ENCODE measurements around the gene MAGI2.

The MAGI2 gene

DNA sequence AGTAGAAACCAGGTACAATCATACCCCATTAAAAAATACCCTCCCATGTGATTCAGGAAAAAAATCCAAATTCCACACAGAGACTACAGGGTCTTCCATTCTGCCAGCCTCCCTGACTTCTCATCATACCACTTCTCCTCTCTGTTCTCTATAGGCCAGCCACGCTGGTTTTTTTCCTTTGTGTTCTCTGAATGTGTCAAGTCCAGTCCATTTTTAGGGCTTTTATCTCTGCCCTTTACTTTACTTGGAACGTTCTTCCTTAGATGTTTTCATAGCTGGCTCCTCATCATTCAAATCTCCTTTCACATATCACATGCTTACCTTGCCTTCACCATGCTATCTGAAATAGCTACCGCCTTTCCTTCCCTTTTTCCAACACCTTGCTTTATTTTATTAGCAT, 1057.3 kb downstream of the MAGI2 start:
- in situ Hi-C loops (cut with HindIII; ENCODE audit: low sequenced_read_pairs), result no loop called here

DNA sequence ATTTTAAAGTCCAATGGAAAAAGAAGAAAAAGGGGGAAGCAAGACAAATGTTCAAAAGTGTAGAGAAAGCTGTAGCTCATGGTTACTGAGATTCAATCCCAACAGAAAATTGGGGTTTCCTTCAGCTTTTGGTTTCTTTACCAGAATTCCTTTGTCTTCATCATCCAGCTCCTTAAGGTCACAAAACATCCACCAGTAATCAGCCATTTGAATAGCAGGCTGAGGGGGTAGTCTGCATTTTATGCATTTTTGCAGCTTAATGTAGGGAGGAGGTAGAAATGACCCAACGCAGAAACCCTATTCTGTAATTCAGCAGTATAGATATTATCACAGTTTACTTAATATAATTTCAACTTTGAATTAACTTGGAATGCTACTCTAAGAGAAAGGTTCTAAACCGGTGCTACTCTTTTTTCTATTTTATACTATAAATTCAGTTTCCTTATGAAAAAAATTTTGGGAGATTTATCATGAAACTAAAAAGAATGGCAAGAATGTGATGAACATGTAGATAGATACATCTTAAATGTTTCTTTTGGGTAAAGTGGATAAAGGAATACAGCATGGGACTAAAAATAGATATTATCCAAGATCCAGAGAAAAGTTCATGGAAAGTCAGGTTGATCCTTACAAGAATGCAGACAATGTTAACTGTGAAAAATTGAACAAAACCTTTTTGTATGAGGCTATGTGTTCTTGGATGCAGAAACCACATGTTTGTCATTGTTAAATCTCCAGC, 1058.0 kb downstream of the MAGI2 start:
- in situ Hi-C loops (cut with HindIII; ENCODE audit: low sequenced_read_pairs), result no loop called here

DNA sequence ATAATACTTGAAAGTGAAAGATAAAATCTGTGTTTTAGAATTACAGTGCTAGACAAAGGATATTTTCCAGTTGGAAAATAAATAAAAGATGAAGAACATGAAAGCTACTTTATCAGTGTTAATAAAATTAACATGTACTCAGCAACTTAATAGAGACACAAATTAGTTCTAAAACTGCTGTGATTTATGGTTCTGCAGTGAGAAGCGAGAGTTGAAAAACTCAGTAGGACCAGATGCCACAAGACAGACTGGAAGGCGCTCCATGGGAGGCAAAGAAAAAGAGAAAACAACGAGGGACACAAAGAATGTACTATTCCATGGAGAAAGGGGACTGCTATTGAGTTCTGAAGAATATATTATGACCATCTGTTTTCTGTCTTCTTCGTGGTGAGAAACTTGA, 1064.4 kb downstream of the MAGI2 start:
- in situ Hi-C loops (cut with HindIII; ENCODE audit: low sequenced_read_pairs), result no loop called here

DNA sequence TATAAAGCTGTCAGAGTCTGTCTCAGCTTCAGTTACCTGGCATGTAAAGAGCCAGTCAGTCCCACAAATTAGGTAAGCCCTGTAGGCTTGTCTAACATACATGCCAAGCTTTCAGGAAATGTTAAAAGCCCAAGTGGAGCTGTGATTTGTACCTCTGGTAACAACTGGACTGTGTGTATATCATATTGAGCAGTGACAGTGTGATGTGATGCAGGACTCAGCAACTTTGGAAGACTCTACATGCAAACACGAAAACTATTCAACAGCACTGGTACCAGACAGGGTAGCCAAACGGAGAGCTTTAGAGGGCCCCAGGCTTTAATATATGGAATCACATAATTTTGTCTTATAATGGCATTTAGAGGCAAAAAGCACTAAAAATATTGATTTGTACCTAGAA, 1066.9 kb downstream of the MAGI2 start:
- in situ Hi-C loops (cut with HindIII; ENCODE audit: low sequenced_read_pairs), result no loop called here

DNA sequence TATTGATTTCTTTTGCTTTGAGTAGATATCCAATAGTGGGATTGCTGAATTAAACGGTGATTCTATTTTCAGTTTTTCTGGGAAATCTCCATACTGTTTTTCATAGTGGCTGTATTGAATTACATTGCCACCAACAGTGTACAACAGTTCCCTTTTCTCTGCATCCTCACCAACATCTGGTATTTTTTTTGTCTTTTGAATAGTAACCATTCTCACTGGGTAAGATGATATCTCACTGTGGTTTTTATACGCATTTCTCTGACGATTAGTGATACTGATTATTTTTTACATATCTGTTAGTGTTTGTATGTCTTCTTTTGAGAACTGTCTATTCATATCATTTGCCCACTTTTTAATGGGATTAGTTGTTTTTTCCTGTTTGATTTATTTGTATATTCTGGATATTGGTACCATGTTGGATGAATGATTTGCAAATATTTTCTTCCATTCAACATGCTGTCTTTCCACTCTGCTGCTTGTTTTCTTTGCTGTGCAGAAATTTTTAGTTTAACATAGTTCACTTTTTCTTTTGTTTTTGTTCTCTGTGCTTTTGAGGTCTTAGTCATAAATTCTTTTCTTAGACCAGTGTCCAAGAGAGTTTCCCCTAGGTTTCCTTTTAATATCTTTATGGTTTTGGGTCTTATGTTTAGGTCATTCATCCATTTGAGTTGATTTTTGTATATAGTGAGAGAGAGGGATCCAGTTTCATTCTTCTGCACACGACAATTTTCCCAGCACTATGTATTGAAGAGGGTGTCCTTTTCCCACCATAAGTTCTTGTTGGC, 1070.2 kb downstream of the MAGI2 start:
- in situ Hi-C loops (cut with HindIII; ENCODE audit: low sequenced_read_pairs), result no loop called here

DNA sequence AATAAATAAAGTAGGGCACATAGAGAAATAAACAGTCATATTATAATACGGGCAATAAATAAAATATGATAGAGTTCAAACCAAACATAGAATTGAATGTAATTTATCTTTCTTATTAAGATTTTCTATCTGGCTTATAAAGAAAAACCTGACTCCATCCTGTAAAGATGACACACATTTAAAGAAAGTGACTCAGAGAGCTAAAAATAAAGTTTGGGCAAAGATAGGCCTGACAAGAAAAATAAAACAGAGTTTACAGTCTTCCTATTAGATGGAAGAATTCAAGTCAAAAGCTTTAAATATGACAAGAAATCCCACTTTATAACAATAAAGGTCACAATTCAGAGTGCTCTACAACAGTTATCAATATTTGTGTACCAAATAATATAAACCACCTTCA, 1074.3 kb downstream of the MAGI2 start:
- in situ Hi-C loops (cut with HindIII; ENCODE audit: low sequenced_read_pairs), result no loop called here

DNA sequence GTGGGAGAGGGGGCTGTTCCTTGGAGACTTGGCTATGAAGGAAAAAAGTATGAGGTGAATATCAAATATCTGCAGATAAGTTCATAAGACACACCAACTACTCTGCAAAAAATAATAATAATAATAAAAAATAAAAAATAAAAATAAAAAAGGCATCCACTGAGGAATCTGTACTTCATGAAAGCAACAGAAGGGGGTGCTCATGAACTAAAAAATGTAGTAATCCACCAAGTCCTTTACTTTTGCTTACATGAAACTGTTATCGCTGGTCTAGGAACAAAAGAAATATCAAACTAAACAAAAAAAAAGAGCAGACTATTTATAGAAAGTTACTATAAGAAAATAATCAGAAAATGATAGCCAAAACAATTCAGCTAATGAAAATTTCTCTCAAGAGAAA, 1075.9 kb downstream of the MAGI2 start:
- in situ Hi-C loops (cut with HindIII; ENCODE audit: low sequenced_read_pairs), result no loop called here

DNA sequence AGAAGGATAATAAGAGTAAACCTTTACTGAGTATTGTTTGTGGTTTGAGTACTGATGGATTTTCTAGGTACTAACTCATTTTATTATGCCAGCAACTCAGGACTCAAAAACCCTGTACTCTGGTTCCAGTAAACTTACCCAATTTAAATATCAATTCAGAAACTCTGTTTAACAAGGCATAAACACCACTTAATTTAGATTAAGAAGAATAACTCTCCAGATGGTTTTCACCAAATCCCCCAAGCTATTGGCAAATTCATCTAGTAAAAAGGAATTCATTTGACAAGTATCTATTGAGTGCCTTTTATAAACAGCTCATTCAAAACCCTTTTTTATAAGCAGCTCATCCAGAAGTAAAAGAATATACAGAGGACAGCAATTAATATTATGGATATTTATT, 1082.5 kb downstream of the MAGI2 start:
- in situ Hi-C loops (cut with HindIII; ENCODE audit: low sequenced_read_pairs), result no loop called here

DNA sequence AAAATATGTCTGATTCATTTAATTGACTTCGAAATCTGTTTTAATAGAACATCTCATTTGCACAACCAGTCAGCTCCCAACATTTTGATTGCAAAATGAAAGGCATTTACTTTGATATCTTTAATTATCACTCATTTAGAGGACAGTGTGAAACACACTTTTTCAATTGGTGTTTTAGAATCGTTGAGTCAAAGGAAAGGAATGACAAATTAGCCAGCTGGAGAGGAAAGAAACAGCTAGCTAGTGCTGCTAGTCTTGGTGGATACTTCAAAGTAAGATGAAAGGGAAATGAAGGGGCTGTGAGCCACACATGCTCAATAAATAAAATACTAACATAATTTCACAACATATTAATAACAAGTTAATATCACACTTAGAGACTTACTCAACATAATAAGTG, 1084.7 kb downstream of the MAGI2 start:
- in situ Hi-C loops (cut with HindIII; ENCODE audit: low sequenced_read_pairs), result no loop called here

DNA sequence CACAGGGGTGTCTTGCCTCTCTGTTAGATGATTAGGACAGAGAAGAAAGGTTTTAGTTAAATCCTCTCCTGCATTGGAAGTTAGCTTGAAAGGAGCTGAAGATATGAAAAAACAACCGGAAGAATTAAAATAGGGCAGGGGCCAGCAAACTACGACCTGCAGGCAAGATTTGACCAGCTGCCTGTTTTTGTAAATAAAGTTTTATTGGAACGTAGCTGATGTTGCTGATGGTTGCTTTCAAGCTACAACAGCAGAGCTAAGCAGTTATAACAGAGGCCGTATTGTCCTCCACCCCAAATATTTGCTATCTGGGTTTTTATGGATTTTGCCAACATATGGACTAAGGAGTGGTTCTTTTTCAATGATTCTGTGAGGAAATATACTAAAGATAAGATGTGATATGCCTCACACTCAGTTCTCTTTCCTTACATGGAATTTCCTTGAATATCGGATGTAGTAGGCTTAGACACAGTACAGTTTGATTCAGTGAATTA, 1086.1 kb downstream of the MAGI2 start:
- in situ Hi-C loops (cut with HindIII; ENCODE audit: low sequenced_read_pairs), result no loop called here

DNA sequence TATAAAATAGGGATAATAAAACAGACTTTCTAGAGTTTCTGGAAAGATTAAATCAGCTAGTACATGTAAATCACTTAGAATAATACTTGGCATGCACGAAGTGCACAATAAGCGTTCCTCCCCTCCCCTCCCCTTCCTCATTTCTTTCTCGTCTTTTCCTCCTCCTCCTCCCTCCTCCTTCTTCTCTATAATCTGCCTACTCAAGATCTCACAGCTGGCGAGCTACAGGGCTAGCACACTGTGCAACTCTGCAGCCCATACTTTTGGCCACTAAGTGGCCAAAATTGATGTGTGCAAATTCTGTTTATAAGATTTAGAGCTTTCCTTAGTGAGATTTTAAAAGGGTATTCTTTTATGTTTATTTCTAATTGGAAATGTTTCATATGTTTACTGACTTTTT, 1089.6 kb downstream of the MAGI2 start:
- in situ Hi-C loops (cut with HindIII; ENCODE audit: low sequenced_read_pairs), result no loop called here

DNA sequence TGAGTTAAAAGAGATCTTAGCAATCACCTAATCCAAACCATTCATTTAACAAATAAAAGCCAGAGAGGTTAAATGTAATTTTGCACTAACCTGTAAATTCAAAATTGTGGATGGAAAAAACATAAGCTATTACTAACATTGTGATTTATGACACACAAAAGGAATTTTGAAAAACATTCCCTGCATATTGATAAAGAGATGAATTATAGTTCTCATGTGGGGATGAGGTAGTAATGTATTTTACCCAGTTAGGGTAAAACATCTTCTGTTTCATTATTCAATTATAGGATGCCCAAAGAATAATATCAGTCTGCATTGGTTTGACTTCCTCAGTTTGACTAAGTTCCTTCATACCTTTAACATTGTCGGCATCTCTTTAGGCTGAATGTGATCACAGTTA, 1093.6 kb downstream of the MAGI2 start:
- in situ Hi-C loops (cut with HindIII; ENCODE audit: low sequenced_read_pairs), result no loop called here

DNA sequence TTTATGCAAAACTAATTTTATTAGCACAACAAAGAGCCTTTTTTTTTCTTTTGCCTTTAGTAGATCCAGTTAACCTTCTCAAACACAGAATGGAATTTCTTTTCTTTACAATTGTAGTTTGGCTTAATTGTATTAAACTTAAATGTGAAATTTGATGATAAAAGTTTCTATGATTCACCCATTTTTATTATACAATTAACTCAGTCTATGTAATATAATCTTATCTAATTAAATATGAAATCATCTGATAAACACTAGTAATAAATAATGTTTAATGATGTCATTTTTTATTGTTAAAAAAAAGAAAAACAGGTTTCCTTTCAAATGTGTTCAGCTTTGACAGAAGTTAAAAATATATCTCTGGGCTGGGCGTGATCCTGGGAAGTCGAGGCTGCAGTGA, 1095.8 kb downstream of the MAGI2 start:
- in situ Hi-C loops (cut with HindIII; ENCODE audit: low sequenced_read_pairs), result no loop called here

DNA sequence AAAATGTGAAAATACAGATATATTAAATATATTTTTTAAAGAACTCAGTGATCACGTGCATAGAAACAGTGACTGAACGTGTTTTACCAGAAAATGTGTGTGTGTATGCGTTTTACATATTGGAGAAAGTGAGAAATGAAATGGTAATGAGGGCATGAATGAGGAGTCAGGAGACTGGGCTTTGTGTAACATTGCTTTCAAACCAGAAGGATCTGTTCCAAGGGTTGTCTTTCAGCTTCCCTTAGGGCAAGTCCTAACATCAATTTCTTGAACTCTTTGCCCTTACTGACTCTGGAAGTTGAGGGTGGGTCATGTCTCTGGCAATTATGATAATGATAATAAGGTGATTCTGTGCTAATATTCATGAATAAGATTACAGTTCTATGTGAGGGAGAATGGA, 1097.6 kb downstream of the MAGI2 start:
- in situ Hi-C loops (cut with HindIII; ENCODE audit: low sequenced_read_pairs), result no loop called here

DNA sequence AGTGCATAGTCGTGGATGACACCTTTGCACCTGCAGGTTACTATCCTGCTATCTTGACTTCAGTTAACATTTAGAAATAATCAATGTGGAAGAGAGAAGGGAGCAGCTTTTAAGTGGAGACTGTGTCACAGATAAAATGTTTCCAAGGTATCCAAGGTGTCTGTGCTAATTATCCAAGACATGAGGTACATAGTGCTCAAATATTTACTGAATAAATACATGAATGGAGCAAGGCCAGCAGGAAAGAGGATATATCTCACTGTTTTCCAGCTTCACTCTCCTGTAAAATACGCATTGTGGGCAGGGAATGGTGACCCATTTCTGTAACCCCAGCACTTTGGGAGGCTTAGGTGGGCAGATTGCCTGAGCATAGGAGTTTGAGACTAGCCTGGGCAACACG, 1102.5 kb downstream of the MAGI2 start:
- in situ Hi-C loops (cut with HindIII; ENCODE audit: low sequenced_read_pairs), result no loop called here

DNA sequence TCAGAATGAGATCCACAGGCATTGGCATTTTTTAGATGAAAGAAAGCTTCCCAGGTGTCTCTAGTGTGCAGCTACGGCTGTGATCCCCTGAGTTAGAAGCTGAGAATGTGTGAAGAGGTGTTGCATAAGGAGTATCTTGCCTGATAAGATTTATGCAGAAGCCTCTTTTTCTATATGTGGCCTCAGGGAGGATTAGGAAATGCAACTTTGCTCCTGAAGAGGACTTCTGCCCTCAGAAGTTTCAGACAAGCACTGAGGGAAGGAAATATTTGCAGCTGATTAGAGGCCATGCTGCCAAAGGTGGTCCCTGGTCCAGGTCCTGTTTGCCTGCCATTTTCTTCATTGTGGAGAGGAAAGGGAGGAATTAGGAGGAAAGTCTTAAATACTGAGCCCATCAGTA, 1103.1 kb downstream of the MAGI2 start:
- in situ Hi-C loops (cut with HindIII; ENCODE audit: low sequenced_read_pairs), result no loop called here

DNA sequence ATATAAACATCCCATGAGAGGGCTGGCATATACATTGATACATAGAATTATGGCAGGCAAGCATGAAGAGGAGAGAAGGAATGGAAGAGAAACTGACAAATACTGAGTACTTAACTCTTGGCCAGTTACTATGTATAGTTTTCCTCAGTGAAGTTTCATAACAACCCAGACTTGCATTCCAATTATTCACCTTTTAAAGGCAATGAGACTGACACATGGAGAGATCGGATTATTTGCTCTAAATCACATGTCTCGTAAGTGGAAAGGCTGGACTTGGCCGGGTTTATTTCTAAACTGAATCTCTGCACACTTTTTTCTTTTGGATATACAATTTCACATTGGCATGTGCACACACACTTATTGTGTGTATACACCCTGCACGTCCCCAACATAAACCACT, 1106.6 kb downstream of the MAGI2 start:
- in situ Hi-C loops (cut with HindIII; ENCODE audit: low sequenced_read_pairs), result no loop called here

DNA sequence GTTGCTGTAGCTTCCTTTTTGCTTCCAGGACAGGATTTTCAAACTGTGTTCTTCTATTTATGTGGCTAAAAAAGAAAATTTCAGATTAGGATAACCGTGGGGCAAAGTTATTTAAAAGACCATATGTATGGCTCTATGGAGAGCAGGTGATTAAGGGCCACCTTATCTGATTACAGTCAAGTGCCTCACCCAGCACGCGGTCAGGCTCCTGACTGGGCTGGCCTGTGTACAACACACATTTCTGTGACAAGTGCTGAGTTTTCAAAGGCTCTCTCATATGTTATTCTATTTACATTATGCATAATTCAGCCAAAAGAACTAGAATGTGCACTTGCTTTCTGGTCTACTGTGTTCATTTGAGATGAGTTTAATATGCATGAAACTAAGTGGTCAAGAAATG, 1107.5 kb downstream of the MAGI2 start:
- in situ Hi-C loops (cut with HindIII; ENCODE audit: low sequenced_read_pairs), result no loop called here

DNA sequence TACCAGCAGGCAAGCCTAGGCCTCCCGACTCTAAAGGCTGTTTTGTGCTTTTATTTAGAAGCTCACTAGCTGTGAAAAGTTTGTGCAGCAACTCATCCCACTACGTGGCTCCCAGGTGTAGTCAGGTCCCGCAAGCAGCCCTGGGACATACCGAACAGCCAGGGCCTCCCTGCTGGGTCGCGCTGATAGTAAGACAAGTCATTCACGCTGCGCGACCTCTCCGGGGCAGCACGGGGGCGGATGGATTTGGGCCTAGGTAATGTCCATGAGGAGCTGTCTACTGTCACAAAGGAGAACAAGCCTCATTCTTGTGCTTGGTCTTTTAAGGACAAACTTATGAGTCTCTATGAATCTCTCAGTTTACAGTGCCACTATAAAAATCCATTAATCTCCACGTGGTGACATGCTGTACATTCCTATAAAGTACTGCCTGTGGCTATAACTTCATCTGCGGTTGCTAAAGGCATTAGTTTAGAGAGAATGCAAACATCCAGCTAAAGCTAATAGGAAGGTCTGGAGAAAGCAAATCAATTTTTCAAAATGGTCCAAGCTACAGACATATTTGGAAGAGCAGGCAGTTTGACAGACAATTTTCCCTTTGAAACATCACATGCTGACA, 1108.1 kb downstream of the MAGI2 start:
- in situ Hi-C loops (cut with HindIII; ENCODE audit: low sequenced_read_pairs), result no loop called here

DNA sequence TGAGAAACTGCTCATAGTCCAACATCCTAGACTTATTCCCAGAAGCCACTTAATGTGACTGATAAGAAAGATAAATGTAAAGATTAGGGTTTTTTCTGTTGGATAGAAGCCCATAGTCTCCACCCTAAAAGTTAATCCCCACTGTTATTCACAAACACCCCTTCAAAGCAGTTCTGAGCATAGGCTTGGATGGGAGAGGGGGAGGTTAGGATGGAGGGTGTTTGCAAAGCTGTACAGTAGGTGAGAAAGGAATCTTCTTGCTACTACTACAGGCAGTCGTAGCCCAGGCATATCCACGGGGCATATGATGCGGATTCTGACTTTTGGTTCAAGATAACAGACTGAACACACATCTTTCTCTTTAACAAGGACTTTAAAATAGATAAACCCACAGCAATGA, 1119.0 kb downstream of the MAGI2 start:
- in situ Hi-C loops (cut with HindIII; ENCODE audit: low sequenced_read_pairs), result no loop called here

DNA sequence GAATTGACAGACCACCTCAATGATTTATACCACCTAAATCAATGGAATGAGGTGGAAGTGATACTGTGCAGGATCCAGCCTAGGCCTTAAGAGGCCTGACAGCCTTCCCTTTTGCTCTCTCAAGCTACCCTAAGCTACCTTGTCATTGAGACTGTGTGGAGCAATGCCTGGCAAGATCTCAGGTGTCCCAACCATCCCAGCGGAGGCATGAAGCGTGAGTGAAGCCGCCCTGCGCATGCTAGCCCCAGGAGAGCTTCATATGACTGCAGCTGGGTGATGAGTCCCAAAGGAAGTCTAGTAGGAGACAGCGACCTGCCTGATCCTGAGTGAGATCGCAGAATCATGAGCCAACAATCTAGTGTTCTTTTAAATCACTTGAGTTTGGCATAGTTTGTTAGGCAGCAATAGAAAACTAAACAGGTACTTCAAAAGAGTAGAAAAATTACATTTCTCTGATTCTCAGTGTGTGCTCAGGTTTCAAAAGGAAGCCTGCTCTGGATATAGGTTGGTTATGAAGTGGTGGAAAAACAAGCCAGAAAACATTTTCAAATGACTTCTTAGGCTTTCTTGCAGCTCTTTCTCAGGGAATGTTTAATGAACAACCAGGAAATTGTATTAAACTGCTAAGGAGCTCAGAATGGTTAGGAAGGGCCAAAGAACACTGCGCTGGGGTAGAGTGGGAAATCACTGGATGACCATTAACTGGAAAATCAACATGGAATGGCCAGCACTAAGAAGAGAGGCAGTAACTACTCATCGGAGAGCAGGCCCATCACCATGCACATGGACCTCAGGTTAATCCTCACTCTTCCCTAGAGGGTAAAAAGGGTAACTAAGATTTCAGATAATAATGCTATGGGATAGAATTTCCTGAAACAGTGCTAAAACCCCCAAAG, 1119.7 kb downstream of the MAGI2 start:
- in situ Hi-C loops (cut with HindIII; ENCODE audit: low sequenced_read_pairs), result no loop called here
